NCI-H187 treated with DMSO at 0.1 percent for 48 hours (cell line): ENCODE measurements around the gene OR52B6.
"Not testable (repeated sequence)": the region's sequence is repeated elsewhere in the genome, so short reads cannot be mapped to it uniquely, and the experiment has no call there.

Experiments used
- DNase-seq: peaks from one replicate; lab custom pipeline; 2025; lab: John Stamatoyannopoulos, UW

Gene OR52B6

DNA sequence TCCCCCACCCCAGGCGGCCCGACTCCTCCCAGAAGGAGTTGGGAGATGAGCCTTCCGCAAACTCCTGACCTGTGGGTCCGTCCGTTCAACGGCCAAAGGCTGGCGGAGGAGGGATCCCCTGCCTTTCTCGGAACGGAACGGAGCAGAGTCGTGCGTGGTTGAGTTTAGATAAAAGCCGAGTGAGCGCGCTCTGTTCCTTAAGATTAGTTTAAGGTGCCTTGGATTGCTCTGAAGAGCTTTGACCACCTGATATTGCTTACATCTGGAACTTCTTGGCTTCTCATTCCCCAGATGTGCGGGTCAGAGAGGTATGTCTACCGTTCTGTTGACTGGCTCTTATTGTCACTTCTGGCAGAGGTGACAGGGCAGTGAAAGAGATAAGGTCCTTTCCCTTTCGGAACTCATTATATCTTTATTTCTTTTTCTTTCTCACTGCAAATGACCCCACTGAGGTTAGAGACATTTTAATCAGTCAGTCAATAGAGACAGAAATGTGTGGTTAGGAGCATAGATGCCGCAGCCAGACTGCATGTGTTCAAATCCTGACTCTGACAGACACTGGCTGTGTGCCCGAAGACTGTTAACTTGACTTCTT is 16.0 kb downstream of the OR52B6 start, which contains the start of gene TRIM6:
Gene TRIM6, plus strand, starts transcription at position 31 of the 595 bp plus-strand sequence. Its CDS starts 261 bp downstream, at position 292.
- DNase-seq: no peak

DNA sequence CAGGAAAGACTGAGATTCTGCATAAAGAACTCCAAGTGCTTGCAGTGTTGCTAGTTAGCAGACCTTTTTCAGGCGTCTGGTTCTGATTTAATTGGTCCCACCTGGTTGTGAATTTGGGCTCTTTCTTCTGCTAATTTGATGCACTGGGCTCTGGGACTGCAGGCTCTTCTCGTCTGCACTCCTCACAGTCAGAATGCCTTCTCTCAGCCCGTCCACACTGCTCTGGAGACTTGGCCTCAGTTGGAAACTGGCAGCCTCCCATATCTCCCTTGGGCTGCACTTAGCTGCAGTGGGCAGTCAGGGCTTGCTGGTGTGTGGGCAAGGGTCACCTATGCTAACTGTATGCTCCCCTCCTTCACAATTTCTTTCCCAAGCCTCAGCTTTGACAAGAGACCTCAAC is 17.3 kb downstream of the OR52B6 start:
- no peak for DNase-seq

GRCh38 chr11:5600374-5600851 is 19.7 kb downstream of the OR52B6 start:
- DNase-seq: no peak

DNA sequence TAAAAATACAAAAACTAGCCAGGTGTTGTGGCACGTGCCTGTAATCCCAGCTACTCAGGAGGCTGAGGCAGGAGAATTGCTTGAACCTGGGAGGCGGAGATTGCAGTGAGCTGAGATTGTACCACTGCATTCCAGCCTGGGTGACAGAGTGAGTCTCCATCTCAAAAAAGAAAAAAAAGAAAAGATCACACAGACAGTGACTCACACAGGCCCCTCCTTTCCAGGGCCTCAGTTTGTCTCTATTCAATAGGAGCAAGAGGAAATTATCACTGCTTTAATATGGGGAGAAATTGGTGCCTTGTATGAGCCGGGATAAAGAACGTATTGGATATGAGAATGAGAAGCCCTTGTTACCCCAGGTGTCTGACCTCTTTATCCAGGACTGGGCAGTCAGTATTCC is 22.1 kb downstream of the OR52B6 start:
- not testable (repeated sequence) for DNase-seq

DNA sequence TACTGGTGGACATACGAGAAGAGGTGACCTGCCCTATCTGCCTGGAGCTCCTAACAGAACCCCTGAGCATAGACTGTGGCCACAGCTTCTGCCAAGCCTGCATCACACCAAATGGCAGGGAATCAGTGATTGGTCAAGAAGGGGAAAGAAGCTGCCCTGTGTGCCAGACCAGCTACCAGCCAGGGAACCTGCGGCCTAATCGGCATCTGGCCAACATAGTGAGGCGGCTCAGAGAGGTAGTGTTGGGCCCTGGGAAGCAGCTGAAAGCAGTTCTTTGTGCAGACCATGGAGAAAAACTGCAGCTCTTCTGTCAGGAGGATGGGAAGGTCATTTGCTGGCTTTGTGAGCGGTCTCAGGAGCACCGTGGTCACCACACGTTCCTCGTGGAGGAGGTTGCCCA is 22.6 kb downstream of the OR52B6 start:
- no peak for DNase-seq

- no peak for DNase-seq
These were observed 24.2 kb downstream of the OR52B6 start for GRCh38 chr11:5604896-5605295.

- DNase-seq: no peak
These were observed 25.2 kb downstream of the OR52B6 start for GRCh38 chr11:5605849-5606248.

DNA sequence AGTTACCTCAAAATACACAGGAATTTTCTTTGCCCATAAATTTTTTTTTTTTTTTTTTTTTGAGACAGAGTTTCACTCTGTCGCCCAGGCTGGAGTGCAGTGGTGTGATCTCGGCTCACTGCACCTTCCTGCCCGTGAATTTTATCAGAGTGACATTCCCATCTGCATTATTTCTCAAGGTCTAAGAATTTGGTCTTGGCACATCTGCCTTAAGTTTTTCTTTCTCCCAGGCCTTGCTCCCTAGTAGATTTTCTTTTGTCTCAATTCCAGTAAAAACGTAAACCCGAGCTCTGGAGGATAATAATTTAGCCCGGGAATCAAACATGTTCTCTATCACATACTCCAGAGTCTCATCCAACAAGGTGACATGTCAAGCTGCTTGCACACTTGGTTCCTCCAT is 28.1 kb downstream of the OR52B6 start:
- no peak for DNase-seq

GRCh38 chr11:5610446-5610845 is 29.8 kb downstream of the OR52B6 start:
- no peak for DNase-seq

DNA sequence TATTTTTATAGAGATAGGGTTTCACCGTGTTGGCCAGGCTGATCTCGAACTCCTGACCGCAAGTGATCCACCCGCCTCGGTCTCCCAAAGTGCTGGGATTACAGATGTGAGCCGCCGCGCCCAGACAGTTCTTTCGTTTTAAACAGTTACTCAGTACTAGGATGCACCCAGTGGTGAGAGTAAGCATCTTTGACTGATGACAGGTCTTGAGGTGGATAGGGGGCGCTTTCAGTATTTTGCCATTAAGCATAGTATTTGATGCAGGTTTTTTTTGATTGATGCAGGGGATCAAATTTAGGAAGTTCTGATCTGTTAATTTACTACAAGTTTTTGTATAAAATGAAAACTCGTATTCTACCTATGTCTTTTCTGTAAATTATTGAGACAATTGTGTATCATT is 30.9 kb downstream of the OR52B6 start:
- no peak for DNase-seq

GRCh38 chr11:5618807-5619206 is 38.1 kb downstream of the OR52B6 start:
- no peak for DNase-seq

DNA sequence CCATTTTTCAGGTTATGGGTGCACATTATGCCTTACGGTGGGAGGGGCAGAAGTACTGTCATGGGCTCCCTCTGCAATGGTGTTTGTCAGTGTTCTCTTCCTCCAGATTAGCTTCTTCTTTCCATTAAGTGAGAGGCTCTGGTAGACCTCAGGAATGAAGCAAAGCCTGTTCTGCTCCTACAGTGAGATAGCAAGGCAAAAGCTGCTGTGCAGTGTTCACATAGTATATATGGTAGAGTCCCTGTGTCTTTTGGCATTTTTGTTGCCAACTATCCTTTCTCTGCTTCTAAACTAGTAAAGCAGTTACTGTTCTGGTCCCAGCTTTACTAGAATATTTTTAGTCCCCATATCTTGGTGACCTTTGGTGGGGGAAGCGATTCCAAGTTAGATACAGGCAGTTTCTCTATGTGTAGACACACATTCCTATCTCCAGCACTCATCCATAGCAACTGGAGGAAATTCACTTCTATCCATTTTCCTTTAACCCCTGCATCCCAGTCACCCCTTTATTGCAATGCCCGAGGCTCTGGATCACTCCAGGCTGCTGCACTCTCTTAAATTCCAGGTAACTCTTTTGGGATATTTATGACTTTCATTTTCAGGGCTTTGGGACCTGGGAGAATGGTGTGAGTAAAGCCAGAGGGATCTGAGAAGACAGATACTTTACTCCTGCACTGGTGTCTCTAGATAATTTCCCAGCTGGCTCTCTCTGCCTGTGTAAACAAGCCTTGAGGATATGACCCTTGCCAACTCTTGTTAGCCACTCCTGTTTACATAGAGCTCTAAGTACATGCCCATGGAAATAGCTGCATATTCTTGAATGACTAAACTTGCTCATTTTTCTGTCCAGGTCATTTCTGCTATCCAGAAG is 40.2 kb downstream of the OR52B6 start:
- no peak for DNase-seq

DNA sequence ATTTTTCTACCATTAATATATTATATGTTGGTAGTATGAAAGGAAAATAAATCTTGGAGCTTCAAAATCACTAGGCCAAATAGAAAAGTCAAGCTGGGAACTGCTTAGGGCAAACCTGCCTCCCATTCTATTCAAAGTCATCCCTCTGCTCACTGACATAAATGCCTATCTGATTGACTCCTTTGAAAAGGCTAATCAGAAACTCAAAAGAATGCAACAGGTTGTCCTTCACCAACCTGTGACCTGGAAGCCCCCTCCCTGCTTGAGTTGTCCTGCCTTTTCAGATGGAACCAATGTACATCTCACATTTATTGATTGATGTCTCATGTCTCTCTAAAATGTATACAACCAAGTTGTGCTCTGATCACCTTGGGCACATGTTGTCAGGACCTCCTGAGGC is 40.9 kb downstream of the OR52B6 start:
- DNase-seq: no peak

DNA sequence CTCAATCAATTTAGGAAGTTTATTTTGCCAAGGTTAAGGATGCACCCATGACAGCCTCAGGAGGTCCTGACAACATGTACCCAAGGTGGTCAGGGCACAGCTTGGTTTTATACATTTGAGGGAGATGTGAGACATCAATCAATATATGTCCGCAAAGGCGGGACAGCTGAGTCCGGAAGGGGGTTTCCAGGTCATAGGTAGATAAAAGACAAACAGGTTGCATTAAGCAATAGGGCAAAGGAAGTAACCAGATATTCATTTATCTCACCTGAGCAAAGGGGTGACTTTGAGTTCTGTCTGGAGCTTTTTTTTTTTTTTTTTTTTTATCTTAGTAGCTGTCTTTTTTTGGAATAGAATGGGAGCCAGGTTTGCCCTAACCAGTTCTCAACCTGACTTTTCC is 42.1 kb downstream of the OR52B6 start:
- DNase-seq: no peak

- no peak for DNase-seq
These were observed 44.0 kb downstream of the OR52B6 start, which contains the start of gene TRIM34 for GRCh38 chr11:5624489-5625279. TRIM34 (plus strand) TSS chr11:5625001; CDS start chr11:5632332, 7,331 bp downstream.

- DNase-seq: no peak
These were observed 44.6 kb downstream of the OR52B6 start for GRCh38 chr11:5625281-5625680.

DNA sequence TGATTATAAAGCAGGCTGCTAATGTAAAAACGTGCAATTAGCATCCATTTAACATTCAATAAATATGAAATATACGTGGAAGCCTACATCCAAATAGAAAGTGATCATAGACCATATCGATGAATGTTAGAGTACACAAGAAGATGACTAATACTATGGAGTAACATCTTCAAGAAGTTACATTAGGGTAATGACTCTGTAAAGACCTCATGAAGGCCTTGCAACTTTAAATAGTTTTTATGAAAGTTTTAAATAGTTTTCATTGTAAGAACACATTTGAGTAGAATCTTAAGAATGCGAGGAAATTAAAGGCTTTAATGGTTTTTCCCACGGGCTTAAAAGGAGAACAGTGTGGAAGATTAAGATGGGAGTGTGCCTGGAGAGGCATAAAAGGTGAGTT is 45.5 kb downstream of the OR52B6 start:
- DNase-seq: no peak

GRCh38 chr11:5631417-5631816 is 50.7 kb downstream of the OR52B6 start:
- no peak for DNase-seq
